Activated T-cell treated with anti-CD3 and anti-CD28 coated beads, Interleukin-2, amount 50 U/mL, for 1 hour (primary cell): ENCODE data around the gene MNAT1.
"Not testable (repeated sequence)": the region's sequence is repeated elsewhere in the genome, so short reads cannot be mapped to it uniquely, and the experiment has no call there.

Experiments used
- DNase-seq: peaks from one replicate; pipeline ENCODE4 v3.0.0-alpha.2; 2020

The MNAT1 gene

DNA sequence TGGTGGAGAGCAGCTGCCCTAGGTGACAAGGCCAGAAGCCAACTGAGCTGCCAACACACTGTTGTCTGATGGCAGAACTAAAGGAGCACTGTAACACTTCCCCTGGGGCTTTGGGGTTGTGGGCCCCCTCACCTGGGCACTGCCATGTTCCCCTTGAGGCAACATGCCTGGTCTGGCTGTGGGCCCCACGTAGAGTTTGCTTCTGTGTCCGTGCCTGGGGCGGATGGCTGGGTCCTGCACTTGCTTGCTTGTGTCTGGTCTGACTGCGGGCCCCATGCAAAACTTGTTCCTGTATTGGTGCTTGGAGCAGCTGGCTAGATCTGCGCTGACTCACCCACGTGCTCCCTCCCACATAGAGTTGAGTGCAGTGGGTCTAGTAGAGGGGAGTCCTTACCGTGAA, 78.4 kb downstream of the MNAT1 start:
- DNase-seq = no peak

DNA sequence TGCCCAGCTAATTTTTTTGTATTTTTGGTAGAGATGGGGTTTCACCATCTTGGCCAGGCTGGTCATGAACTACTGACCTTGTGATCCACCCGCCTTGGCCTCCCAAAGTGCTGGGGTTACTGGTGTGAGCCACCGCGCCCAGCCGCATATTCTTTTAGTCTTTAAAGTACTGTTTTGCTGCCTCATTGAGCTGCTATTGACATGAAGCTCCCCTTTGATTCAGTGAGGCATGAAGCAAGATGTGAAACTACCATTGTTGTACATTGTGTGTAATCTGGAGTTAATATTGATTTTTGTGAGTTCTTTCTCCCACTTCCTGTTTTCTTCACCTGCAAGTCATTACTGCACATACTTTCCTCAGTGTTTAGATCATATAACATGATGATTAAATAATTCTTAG, 80.8 kb downstream of the MNAT1 start:
- no peak for DNase-seq

DNA sequence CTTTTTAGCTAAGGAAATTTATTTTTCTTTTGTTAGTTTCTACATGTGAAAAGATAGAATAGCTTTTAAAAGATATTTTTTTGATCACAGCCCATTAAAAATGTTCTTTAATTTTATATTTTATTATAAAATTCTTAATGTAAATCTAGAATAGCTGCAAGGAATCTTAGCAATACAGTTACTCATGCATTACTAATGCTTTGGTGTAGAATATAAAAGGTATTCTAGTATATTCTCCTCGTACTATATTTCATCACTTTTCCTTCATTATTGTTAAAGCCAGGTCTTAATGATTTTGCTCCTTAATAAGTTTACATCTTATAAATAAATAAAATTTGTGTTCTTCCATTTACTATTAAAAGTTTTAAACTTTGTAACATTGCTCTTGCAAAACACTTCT, 82.6 kb downstream of the MNAT1 start:
- no peak for DNase-seq

DNA sequence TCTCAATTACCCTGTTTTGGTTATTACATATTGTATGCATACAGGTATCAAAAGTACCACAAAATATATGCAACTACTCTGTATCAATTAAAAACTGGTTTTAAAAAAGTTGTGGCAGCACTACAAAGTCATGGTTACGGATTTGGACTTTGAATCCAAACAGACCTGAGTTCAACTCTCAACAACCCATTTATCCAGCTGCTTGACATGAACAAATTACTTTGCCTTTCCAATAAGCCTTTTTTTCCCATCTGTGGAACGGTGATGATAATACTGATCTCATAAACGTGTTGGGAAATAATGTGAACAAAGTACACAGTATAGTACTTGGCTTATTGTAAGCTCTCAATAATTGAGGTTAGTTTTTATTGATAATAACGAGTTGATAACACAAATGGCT, 85.0 kb downstream of the MNAT1 start:
- no peak for DNase-seq

DNA sequence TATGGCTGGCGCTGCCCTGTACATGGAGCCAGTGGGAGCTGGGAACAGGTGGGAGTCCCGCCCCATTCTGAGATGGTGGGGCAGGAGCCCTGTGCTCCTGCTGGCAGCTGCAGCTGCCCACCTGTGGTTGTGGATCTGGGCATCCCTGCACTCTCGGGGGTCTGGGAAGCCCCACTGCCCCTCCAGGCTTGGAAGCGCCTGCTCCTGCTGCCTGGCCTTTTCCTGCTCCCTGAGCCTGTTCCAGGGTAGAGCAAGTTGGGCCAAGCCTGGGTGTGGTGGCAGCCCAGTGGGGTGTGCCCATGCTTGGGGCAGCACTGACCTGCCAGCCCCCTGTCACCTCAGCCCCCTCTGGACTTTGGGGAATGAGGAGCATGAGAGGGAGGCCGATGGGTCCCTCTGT, 104.0 kb downstream of the MNAT1 start:
- no peak for DNase-seq

DNA sequence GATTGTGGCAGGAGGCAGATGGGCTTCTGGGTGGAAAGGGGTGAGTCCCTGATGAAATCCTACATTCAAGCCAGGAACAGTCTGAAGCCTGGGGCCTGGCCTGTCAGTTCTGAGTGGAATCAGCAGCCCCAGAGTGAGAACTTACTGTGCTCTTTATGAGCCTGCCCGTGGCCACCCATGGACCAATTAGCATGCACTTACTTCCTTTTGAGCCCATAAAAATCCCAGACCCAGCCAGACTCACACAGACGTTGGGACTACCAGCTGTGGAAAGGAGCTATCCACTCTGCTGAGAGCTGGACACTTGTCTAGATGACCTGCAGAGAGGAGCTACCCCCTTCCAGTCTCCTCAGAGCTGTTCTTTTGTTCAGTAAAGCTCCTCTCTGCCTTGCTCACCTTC, 104.5 kb downstream of the MNAT1 start:
- DNase-seq = no peak

DNA sequence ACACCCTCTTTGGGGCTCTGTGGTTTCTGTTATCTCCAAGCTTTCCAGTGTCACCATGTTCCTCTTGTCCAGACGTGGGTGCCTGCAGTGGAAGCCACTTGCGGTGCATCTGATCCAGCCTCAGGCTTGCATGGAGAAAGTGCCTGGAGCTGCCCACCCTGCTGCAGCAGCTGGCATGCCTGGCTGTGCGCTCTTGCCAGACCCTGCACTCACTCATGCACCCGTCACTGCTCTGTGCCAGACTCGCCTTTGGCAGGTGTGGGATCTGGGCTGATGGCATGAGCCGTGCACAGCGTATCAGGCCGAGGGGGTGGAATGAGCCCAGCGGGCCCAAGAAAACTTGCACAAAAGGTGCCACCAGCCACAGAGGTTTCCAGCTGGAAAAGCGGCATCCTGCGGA, 105.1 kb downstream of the MNAT1 start:
- no peak for DNase-seq

DNA sequence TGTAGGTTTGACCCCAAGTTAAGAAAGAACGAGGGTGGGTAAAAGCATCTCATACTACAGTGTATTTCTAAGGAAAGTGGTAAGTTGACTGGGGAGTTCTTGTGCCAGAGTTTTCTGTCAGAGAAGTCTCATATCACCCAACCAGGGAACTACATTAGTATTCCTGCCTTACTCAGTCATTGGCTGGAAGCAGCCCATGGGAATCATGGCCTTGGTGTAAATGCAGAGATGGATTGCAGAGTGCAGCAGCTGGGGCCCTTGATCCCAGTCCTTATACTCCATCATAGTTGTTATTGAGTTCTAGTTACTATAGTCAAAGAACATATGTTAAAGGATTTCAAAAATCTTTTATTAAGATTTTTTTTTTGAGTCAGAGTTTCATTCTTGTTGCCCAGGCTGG, 105.8 kb downstream of the MNAT1 start:
- DNase-seq = no peak

DNA sequence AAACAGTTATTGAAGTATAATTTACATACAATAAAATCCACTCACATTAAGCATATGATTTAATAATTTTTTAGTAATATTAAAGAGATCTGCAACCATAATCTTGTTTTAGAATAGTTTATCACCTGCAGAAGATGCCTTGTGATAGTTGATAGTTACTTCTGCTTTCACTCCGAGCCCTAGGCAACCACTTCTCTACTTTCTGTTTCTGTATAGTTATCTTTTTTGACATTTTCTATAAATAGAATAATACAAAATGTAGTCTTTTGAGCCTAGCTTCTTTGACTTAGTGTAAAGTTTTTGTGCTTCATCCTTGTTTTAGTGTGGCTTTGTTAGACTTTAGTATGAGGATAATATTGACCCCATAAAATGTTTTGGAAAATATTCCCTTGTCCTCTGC, 111.0 kb downstream of the MNAT1 start:
- no peak for DNase-seq

DNA sequence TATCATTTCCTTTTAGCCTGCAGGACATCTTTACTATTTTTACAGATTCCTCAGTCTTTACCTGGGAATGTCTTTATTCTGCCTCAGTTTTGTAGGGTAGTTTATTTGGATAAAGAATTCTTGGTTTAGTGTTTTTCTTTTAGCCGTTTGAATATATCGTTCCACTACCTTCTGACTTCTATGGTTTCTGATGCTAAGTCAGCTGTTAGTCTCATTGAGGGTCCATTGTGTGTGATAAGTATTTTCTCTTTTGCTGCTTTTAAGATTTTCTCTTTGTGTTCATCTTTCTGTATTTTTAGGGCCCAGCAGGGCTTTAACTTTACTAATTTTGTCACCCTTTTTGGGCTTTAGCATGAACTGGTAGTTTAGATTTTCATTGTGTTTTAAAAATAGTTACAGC, 113.5 kb downstream of the MNAT1 start:
- DNase-seq = no peak

DNA sequence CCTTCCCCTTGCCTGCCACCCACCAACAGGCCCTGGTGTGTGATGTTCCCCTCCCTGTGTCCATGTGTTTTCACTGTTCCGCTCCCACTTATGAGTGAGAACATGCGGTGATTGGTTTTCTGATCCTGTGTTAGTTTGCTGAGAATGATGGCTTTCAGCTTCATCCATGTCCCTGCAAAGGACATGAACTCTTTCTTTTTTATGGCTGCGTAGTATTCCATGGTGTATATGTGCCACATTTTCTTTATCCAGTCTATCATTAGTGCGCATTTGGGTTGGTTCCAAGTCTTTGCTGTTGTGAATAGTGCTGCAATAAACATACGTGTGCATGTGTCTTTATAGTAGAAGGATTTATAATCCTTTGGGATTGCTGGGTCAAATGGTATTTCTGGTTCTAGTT, 117.1 kb downstream of the MNAT1 start:
- DNase-seq = not testable (repeated sequence)

DNA sequence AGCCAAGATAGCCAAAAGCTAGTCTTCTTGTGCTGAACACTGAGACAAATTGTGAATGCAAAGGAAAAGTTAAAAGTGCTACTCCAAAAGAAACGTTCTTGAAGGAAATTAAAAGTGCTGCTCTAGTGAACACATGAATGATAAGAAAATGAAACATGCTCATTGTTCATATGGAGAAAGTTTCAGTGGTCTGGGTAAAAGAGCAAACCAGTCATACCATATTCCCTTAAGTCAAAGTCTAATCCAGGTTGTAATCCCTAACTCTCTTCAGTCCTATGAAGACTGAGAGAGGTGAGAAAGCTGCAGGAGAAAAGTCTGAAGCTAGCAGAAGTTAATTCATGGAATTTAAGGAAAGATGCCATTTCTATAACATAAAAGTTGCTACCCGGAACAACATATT, 121.5 kb downstream of the MNAT1 start:
- no peak for DNase-seq

DNA sequence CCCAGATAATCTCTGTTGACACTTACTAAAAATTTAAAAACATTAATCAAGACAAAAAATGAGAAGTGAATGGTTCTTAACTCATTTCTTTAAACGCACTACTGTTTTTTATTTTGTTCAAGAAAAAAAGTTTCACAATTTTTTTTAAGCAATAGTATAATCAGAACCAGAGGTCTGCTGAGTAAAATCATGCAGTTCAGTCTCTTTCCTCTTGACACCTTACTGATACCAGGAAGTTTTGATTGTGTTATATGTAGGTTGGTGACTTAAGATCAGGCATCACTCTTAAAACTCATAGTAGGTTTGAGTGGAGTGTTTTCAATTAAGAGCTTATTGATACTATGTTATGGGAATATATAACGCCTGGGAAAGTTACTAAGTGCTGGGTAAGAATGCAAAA, 125.0 kb downstream of the MNAT1 start:
- no peak for DNase-seq

DNA sequence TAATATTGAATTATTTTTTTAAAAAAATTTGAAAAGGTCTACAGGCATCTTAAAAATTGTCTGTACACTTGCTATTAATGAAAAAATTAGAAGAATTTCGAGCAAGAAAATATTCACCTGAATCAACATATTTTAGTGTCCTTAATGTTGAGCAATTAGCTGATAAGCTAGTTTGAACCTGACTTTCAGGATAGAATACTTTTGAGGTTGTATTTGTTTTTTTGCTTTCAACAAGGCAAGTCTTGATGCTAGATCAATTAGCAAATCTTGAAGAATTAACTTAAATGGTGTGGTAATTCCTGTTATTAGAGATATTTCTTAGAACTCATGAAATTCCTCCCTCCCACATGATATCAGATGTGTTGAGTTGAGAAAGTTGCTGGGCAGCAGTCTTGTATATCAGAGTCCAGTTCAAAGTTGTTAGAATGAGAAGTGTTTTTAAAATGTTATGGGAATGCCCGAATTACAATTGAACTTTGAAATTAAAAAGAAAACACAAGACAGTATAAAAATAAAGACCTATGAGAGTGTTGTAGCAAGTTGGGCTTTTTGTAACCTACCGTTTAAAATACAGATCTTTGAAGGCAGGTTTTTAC, 127.1 kb downstream of the MNAT1 start:
- no peak for DNase-seq

DNA sequence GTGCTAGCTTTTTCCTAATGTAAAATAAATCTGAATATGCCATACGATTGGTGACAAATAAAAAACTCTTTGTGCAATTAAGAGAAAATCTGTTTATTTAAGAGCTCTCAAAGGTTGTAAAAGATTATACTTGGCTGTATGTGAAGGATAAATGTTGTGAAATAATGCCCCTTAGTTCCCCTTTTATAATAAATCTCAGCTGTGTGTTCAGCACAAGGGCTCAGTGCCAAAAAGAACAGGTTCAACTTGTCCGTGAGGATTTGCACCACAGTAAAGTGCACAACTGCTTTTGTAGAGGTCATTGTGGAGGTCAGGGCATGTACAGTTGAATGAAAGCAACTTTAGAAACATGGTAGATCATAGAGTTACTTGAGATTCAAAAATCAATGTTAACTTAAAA, 127.7 kb downstream of the MNAT1 start:
- DNase-seq = no peak

DNA sequence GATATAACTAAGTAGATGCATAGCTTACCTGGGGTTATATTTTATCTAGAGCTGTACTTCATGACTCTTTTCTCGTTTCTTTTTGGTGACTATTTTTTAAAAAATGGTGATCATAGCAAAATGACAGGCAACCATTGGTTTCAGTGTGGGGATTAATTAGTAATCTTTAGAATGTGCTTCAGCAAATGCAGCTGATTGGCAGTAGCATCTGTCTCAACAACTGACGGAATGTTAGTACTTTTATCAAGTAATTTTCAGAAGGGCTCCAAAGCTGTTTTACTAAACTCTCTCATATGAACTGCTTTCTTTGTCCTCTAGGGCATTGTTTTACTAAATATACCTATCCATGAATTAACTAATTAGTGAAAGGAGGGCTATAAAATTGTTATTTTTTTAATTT, 128.7 kb downstream of the MNAT1 start:
- no peak for DNase-seq

DNA sequence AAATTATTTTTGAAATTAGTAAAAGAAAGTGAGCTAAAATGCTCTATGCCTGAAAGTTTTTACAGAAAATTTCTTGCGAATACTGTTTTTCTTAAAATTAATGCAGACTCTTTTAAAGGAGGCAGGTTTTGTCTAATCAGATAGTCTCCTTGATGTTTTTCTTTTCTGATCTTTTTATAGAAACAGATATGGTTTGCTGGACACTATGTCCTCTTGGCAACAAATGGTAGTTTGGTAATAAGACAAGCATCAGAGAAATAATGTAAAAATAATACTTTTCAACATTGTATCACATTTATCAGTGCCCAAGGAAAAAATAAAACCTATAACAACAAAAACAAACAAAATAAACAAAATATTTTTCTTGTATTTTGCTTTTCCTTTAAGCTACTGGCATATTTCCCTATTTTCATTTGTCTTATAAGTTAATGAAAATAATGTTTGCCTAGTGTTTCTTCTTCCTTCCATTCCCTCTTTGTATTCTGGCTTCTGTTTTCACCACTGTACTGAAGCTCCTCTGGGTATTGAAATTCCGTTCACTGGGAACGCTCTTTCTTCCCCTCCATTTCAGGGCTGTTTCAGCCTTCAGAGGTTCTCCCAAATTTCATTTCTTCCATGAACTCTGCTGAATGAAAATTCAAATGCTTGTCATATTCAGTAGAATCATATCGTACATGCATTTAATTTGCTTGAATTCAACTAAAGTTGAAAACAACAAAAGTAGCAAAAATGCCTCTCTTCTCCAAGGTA, 131.0 kb downstream of the MNAT1 start:
- no peak for DNase-seq

DNA sequence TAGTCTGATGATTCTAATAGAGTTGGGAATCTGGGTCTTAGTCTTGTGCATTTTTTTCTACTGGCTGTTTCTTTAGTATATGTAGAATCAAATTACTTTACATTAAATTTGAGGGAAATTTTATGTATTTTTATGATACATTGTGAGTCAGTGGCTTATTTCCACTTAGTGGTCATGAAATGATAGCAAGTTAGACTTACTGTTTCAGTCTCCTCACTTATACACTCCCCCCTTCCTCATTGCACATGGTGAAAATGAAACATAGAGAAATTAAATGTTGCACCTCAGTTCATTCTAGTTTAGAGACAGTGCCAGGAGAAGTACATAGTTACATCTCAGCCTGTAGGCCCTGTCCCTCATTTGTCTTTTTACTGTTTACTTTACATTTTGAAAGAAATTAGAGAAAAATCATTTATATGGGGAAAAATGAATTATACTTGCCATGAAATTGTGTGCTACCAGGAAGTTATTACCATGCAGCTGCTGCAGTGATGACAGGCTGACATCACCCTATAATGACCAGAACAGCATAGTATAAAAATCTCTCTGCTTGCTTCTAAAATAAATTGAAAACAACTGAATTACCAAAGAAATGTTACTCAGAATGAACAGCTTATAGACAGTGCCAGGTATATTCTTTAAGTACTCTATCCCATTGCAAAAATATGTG, 133.1 kb downstream of the MNAT1 start:
- DNase-seq = no peak

DNA sequence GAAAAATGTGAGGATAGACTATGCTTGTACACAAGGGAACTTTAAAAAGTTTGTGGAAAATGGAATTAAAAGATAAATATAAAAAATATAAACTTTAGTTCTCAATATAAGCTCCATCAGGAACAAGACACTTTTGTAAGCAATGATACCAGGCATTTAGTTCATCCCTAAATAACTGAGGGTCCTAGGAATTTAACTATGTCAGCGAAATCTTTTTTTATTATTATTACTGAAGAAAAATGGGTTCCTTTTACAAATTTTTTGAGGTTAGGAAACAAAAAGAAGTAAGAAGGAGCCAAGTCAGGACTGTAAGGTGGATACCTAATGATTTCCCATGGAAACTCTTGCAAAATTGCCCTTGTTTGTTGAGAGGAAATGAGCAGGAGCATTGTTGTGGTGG, 143.6 kb downstream of the MNAT1 start:
- DNase-seq = no peak

DNA sequence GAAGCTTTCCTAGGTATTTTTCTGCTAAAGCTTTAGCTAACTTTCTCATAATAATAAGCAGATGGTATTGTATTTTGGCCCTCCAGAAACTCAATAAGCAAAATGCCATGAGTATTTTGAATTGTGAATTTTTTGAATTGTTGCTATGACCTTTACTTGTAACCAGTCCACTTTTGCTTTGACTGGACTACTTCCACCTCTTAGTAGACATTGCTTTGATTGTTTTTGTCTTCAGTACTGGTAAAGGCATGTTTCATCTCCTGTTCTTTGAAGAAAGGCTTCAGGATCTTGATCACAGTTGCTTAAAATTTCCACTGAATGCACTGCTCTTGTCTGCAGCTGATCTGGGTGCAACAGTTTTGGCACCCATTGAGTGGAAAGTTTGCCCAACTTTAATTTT, 144.0 kb downstream of the MNAT1 start:
- no peak for DNase-seq

DNA sequence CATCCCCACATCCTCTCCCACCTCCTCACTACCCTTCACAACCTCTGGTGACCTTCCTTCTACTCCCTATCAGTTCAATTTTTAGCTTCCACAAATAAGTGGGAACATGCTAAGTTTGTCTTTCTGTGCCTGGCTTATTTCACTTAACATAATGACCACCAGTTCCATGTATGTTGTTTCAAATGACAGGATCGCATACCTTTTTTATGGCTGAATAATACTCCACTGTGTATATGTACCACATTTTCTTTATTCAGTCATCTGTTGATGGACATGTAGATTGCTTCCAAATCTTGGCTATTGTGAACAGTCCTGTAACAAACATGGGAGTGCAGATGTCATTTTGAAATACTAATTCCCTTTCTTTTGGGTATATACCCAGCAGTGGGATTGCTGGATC, 147.7 kb downstream of the MNAT1 start:
- no peak for DNase-seq

DNA sequence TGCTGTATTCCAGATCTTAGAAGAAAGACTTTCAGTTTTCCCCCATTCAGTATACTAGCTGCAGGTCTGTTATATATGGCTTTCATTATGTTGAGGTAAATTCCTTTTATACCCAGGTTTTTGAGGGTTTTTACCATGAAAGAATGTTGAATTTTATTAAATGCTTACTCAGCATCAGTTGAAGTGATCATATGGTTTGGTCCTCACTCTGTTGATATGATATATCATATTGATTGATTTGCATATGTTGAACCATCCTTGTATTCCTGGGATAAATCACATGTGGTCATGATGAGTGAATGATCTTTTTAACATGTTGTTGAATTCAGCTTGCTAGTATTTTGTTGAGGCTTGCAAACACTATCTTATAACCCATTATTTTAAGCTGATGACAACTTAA, 149.6 kb downstream of the MNAT1 start:
- no peak for DNase-seq

DNA sequence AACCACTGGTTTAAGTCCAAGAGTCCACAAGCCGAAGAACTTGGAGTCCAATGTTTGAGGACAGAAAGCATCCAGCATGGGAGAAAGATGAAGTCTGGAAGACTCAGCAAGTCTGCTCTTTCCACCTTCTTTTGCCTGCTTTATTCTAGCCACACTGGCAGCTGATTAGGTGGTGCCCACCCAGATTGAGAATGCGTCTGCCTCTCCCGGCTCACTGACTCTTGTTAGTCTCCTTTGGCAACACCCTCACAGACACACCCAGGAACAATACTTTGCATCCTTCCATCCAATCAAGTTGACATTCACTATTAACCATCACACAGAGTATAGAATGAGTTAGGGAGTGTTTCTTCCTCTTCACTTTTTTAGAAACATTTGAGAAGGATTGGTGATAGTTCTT, 156.1 kb downstream of the MNAT1 start:
- DNase-seq = not testable (repeated sequence)

DNA sequence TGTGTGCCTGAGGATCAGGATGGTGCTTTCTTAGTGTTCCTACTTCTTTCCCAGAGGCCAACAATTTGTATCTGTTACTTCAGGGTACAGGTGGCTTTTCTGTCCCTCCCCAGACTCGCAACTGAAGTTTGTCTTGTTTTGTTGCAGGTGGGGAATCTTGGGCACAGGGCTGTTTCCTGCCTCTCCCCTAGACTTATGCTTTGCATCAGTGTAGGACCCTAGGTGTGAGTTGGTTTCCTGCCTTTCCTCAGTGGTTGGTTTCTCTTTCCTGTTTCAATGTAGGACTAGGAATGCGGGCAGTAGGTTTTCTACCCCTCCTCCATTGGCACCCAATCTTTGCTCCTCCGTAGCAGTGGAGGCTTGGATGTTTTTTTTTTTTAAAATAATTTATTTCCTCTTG, 159.3 kb downstream of the MNAT1 start:
- DNase-seq = no peak

DNA sequence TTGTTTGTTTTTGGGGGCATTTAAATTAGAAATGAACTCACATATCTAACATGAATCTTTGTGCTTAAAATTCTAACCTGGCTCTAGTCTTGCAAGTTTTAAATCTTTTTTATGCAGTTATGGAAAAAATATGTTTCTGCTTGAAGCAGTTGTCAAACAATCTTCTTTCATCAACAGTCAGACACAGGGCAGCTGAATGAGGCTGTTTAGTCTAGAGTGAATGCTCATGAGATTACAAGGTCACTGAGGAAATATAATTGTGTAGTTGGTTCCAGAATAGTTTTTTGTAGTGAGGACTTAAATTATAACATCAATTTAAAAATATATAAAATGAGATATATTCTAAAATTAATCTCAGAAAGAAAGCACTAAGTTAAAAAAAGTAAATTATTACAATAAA, 169.8 kb downstream of the MNAT1 start:
- no peak for DNase-seq
